ENCODE results near the gene BANP.
"Not testable (repeated sequence)": the region's sequence is repeated elsewhere in the genome, so short reads cannot be mapped to it uniquely, and the experiment has no call there.

BANP gene

GRCh38 chr16:88076211-88076931, 125.1 kb downstream of the BANP start:
- no peak for TF ChIP-seq CTCF (IDR thresholded peaks at IDR 0.05; ENCODE audit: extremely low read depth, insufficient read depth, missing control alignments)
- no peak for DNase-seq (ENCODE audit: low spot score)
- in situ Hi-C loops (cut with MboI; ENCODE audit: low pct_unique_long_range_greater_than_20kb, low sequenced_read_pairs, unreplicated experiment): no loop called here

- DNase-seq (ENCODE audit: low spot score); in situ Hi-C loops (cut with MboI; ENCODE audit: low pct_unique_long_range_greater_than_20kb, low sequenced_read_pairs, unreplicated experiment): not testable (repeated sequence)
Observed at GRCh38 chr16:88076932-88077320, 125.7 kb downstream of the BANP start.

GRCh38 chr16:88077328-88078108, 126.3 kb downstream of the BANP start:
- TF ChIP-seq CTCF (IDR thresholded peaks at IDR 0.05; ENCODE audit: extremely low read depth, insufficient read depth, missing control alignments): no peak
- in situ Hi-C loops (cut with MboI; ENCODE audit: low pct_unique_long_range_greater_than_20kb, low sequenced_read_pairs, unreplicated experiment): no loop called here
- DNase-seq (ENCODE audit: low spot score): no peak

GRCh38 chr16:88078111-88078775, 127.0 kb downstream of the BANP start:
- no peak for DNase-seq (ENCODE audit: low spot score)
- in situ Hi-C loops (cut with MboI; ENCODE audit: low pct_unique_long_range_greater_than_20kb, low sequenced_read_pairs, unreplicated experiment): no loop called here
- TF ChIP-seq CTCF (IDR thresholded peaks at IDR 0.05; ENCODE audit: extremely low read depth, insufficient read depth, missing control alignments): no peak

GRCh38 chr16:88083582-88083981, 132.3 kb downstream of the BANP start:
- no peak for TF ChIP-seq CTCF (IDR thresholded peaks at IDR 0.05; ENCODE audit: extremely low read depth, insufficient read depth, missing control alignments)
- in situ Hi-C loops (cut with MboI; ENCODE audit: low pct_unique_long_range_greater_than_20kb, low sequenced_read_pairs, unreplicated experiment): no loop called here
- no peak for DNase-seq (ENCODE audit: low spot score)

GRCh38 chr16:88084881-88085280, 133.6 kb downstream of the BANP start:
- DNase-seq (ENCODE audit: low spot score): no peak
- in situ Hi-C loops (cut with MboI; ENCODE audit: low pct_unique_long_range_greater_than_20kb, low sequenced_read_pairs, unreplicated experiment): no loop called here
- no peak for TF ChIP-seq CTCF (IDR thresholded peaks at IDR 0.05; ENCODE audit: extremely low read depth, insufficient read depth, missing control alignments)

All from GM13977 (cell line).